Naive thymus-derived CD4-positive, alpha-beta T cell (primary cell): ENCODE data around the gene TTC27. TPM values are rescaled to one million over a fixed set of nuclear protein-coding genes. Genes with fewer than 3 reads are reported as not detected.

Experiments used
- ATAC-seq: fragments of 150-1000 bp; cut with Tn5 transposase; 2 replicates; pipeline ENCODE4 v1.10.0; 2021; ENCODE audit warnings: mild to moderate bottlenecking, moderate library complexity
- CTCF ChIA-PET: fragments of 350-600 bp; sonication (Branson Sonifier 250); formaldehyde crosslinking; loops from one replicate; lab custom pipeline; 2021; ENCODE audit warnings: antibody characterized with exemption; lab: Charles Lee
- POLR2A ChIA-PET: fragments of 350-600 bp; sonication (Branson Sonifier 250); formaldehyde crosslinking; loops from one replicate; lab custom pipeline; 2021; ENCODE audit warnings: antibody characterized with exemption, inconsistent platforms; lab: Charles Lee
- DNase-seq, 9 donors: peaks; one replicate each; pipeline versions ENCODE4 v3.0.0 to v3.0.0-alpha.2; 2020 to 2022; ENCODE audit warnings: mixed read lengths in 1 of 9
- H3K27ac ChIP-seq: one replicate; pipeline ENCODE4 v1.7.0; 2013; ENCODE audit warnings: mild to moderate bottlenecking, low read depth, low read length, moderate library complexity
- H3K27me3 ChIP-seq, 2 donors: one replicate each; pipeline ENCODE4 v1.7.0; 2013; ENCODE audit warnings: low read length in 2 of 2, mild to moderate bottlenecking in 2 of 2, moderate library complexity in 2 of 2; ENCODE audit not compliant: control insufficient read depth in 2 of 2, insufficient read depth in 2 of 2
- H3K36me3 ChIP-seq, 3 experiments: 1 replicate in 2 of 3; 2 replicates in 1 of 3; pipeline ENCODE4 v1.7.0; 2013; ENCODE audit warnings: low read length in 3 of 3, mild to moderate bottlenecking in 3 of 3, moderate library complexity in 1 of 3; ENCODE audit not compliant: insufficient read depth in 3 of 3, control insufficient read depth in 2 of 3
- H3K4me1 ChIP-seq, 2 donors: one replicate each; pipeline ENCODE4 v1.7.0; 2013; ENCODE audit warnings: low read length in 2 of 2, mild to moderate bottlenecking in 2 of 2, moderate library complexity in 1 of 2; ENCODE audit not compliant: control insufficient read depth in 2 of 2, insufficient read depth in 2 of 2
- H3K4me3 ChIP-seq: 2 replicates; pipeline ENCODE4 v1.7.0; 2013; ENCODE audit warnings: mild to moderate bottlenecking, low read length
- H3K9me3 ChIP-seq, 3 experiments: 1 replicate in 2 of 3; 2 replicates in 1 of 3; pipeline ENCODE4 v1.7.0; 2013; ENCODE audit warnings: low read length in 3 of 3; ENCODE audit not compliant: control insufficient read depth in 2 of 3
- H3K27ac Mint-ChIP-seq, 9 donors: one replicate each; pipeline ENCODE4 v1.8.0; 2020 to 2022; ENCODE audit warnings: mixed read lengths in 9 of 9, mild to moderate bottlenecking in 8 of 9, moderate library complexity in 5 of 9, inconsistent platforms in 2 of 9
- H3K27me3 Mint-ChIP-seq, 5 donors: one replicate each; pipeline ENCODE4 v1.8.0; 2021 to 2022; ENCODE audit warnings: mixed read lengths in 5 of 5, mild to moderate bottlenecking in 1 of 5
- H3K36me3 Mint-ChIP-seq, 5 donors: one replicate each; pipeline ENCODE4 v1.8.0; 2020 to 2022; ENCODE audit warnings: mixed read lengths in 5 of 5, mild to moderate bottlenecking in 3 of 5, inconsistent platforms in 1 of 5
- H3K4me1 Mint-ChIP-seq, 7 donors: one replicate each; pipeline ENCODE4 v1.8.0; 2020 to 2022; ENCODE audit warnings: mixed read lengths in 7 of 7, mild to moderate bottlenecking in 3 of 7, inconsistent platforms in 1 of 7
- H3K4me3 Mint-ChIP-seq, 10 donors: one replicate each; pipeline ENCODE4 v1.8.0; 2020 to 2022; ENCODE audit warnings: mild to moderate bottlenecking in 10 of 10, mixed read lengths in 10 of 10, moderate library complexity in 6 of 10, inconsistent platforms in 2 of 10
- H3K9me3 Mint-ChIP-seq, 11 donors: one replicate each; pipeline ENCODE4 v1.8.0; 2020 to 2022; ENCODE audit warnings: mixed read lengths in 11 of 11, mild to moderate bottlenecking in 4 of 11, inconsistent platforms in 1 of 11, moderate library complexity in 1 of 11
- intact Hi-C, 2 donors: fragments of 100-400 bp; cut with micrococcal nuclease; formaldehyde crosslinking; loops; one replicate each; pipeline ENCODE4 v1.15.1; 2023
- polyA plus RNA-seq, 2 donors: library from polyadenylated mRNA; unstranded; fragments of 300-500 nt; fragmentation: Illumina TruSeq; gene quantifications; one replicate each; pipeline ENCODE4 v1.2.3, GENCODE V29; 2021
- total RNA-seq, 6 experiments: library from RNA in 5 of 6; stranded (reverse) in 5 of 6; gene quantifications; 1 replicate in 5 of 6; 2 replicates in 1 of 6; pipeline ENCODE4 v1.2.3 and lab custom pipeline; 2021 to 2026

Gene TTC27
- total and polyA plus RNA-seq, 7 experiments from 2014 or later: 18.5 to 30.0 (median 23.9) TPM

GRCh38 chr2:32680942-32681341 lies 53.1 kb downstream of the TTC27 start:
- Mint-ChIP-seq H3K4me1 (peaks cover 0 to 13% (median 2%) of the 10 kb centered on the region in 7 donors), H3K4me3 (no peak overlapping the region), H3K27me3 (no peaks in the 10 kb centered on the region), H3K36me3 (peaks cover 7 to 62% (median 40%) of the 10 kb centered on the region in 5 donors), H3K27ac (peak overlapping the region in 2 of 9 donors; percentile 1), H3K9me3 (no peaks in the 10 kb centered on the region)
- Histone ChIP-seq H3K27me3 (no peaks in the 10 kb centered on the region), H3K4me1 (no peaks in the 10 kb centered on the region), H3K27ac (no peak overlapping the region), H3K36me3 (peaks cover 3 to 28% (median 6%) of the 10 kb centered on the region in 3 experiments), H3K9me3 (no peaks in the 10 kb centered on the region), H3K4me3 (no peak overlapping the region)
- CTCF ChIA-PET: no interaction called here
- DNase-seq: no peak
- intact Hi-C loops: no loop called here
- POLR2A ChIA-PET: interaction anchor here (0.6 kb wide), 1 partner anchor 12 kb away, joined by 3 read pairs; no protein-coding TSS in a partner anchor
- no peak for ATAC-seq

GRCh38 chr2:32683520-32684086 lies 55.8 kb downstream of the TTC27 start:
- Histone ChIP-seq H3K4me3 (no peak overlapping the region), H3K9me3 (no peaks in the 10 kb centered on the region), H3K27ac (no peak overlapping the region), H3K27me3 (no peaks in the 10 kb centered on the region), H3K36me3 (peaks cover 3 to 27% (median 6%) of the 10 kb centered on the region in 3 experiments), H3K4me1 (no peaks in the 10 kb centered on the region)
- H3K4me3 Mint-ChIP-seq: no peak overlapping the region
- intact Hi-C loops: no loop called here
- H3K27me3 Mint-ChIP-seq: no peaks in the 10 kb centered on the region
- ChIA-PET POLR2A (no interaction called here), CTCF (no interaction called here)
- DNase-seq: no peak
- peaks cover 7 to 72% (median 47%) of the 10 kb centered on the region in 5 donors for H3K36me3 Mint-ChIP-seq
- H3K4me1 Mint-ChIP-seq: peaks cover 0 to 13% (median 2%) of the 10 kb centered on the region in 7 donors
- no peak overlapping the region for H3K27ac Mint-ChIP-seq
- no peaks in the 10 kb centered on the region for H3K9me3 Mint-ChIP-seq
- no peak for ATAC-seq

- Mint-ChIP-seq H3K27me3 (no peaks in the 10 kb centered on the region), H3K36me3 (peaks cover 0 to 47% (median 25%) of the 10 kb centered on the region in 5 donors), H3K4me3 (no peak overlapping the region), H3K4me1 (peaks cover 0 to 2% (median 0%) of the 10 kb centered on the region in 7 donors), H3K27ac (no peak overlapping the region), H3K9me3 (no peaks in the 10 kb centered on the region)
- intact Hi-C loops: no loop called here
- ChIA-PET POLR2A (no interaction called here), CTCF (no interaction called here)
- H3K4me3 ChIP-seq: no peak overlapping the region
- no peaks in the 10 kb centered on the region for H3K9me3 ChIP-seq
- DNase-seq (no peak), ATAC-seq (peak; percentile 53)
- H3K27me3 ChIP-seq: no peaks in the 10 kb centered on the region
- peaks cover 0 to 5% (median 0%) of the 10 kb centered on the region in 3 experiments for H3K36me3 ChIP-seq
- no peaks in the 10 kb centered on the region for H3K4me1 ChIP-seq
- no peak overlapping the region for H3K27ac ChIP-seq
Observed at GRCh38 chr2:32688541-32688940, 60.7 kb downstream of the TTC27 start.

GRCh38 chr2:32691678-32692077 lies 63.8 kb downstream of the TTC27 start:
- Mint-ChIP-seq H3K27ac (no peak overlapping the region), H3K4me1 (peaks cover 0 to 2% (median 0%) of the 10 kb centered on the region in 7 donors), H3K27me3 (no peaks in the 10 kb centered on the region), H3K4me3 (no peak overlapping the region), H3K9me3 (no peaks in the 10 kb centered on the region), H3K36me3 (peaks cover 0 to 31% (median 13%) of the 10 kb centered on the region in 5 donors)
- ChIA-PET POLR2A (no interaction called here), CTCF (no interaction called here)
- no peak overlapping the region for H3K4me3 ChIP-seq
- H3K9me3 ChIP-seq: no peaks in the 10 kb centered on the region
- no peak for DNase-seq
- H3K27ac ChIP-seq: no peak overlapping the region
- no peaks in the 10 kb centered on the region for H3K27me3 ChIP-seq
- no peak for ATAC-seq
- intact Hi-C loops: no loop called here
- H3K4me1 ChIP-seq: no peaks in the 10 kb centered on the region
- no peaks in the 10 kb centered on the region for H3K36me3 ChIP-seq

- H3K27ac Mint-ChIP-seq: no peak overlapping the region
- H3K9me3 Mint-ChIP-seq: no peaks in the 10 kb centered on the region
- DNase-seq (no peak), ATAC-seq (no peak)
- intact Hi-C loops: no loop called here
- Histone ChIP-seq H3K27me3 (no peaks in the 10 kb centered on the region), H3K9me3 (no peaks in the 10 kb centered on the region), H3K27ac (no peak overlapping the region), H3K4me1 (no peaks in the 10 kb centered on the region), H3K4me3 (no peak overlapping the region), H3K36me3 (no peaks in the 10 kb centered on the region)
- POLR2A ChIA-PET: no interaction called here
- no peak overlapping the region for H3K4me3 Mint-ChIP-seq
- H3K36me3 Mint-ChIP-seq: peaks cover 0 to 28% (median 8%) of the 10 kb centered on the region in 5 donors
- peaks cover 0 to 2% (median 0%) of the 10 kb centered on the region in 7 donors for H3K4me1 Mint-ChIP-seq
- no peaks in the 10 kb centered on the region for H3K27me3 Mint-ChIP-seq
- CTCF ChIA-PET: no interaction called here
Observed at GRCh38 chr2:32696439-32696838, 68.6 kb downstream of the TTC27 start.

GRCh38 chr2:32697156-32697555 lies 69.3 kb downstream of the TTC27 start:
- POLR2A ChIA-PET: interaction anchor here (0.7 kb wide), 1 partner anchor 540 kb away, joined by 4 read pairs; no protein-coding TSS in a partner anchor
- Histone ChIP-seq H3K27me3 (no peaks in the 10 kb centered on the region), H3K9me3 (no peaks in the 10 kb centered on the region), H3K4me3 (no peak overlapping the region), H3K4me1 (no peaks in the 10 kb centered on the region), H3K27ac (no peak overlapping the region), H3K36me3 (no peaks in the 10 kb centered on the region)
- DNase-seq (no peak), ATAC-seq (no peak)
- CTCF ChIA-PET: no interaction called here
- intact Hi-C loops: no loop called here
- Mint-ChIP-seq H3K4me3 (no peak overlapping the region), H3K4me1 (peaks cover 0 to 9% (median 0%) of the 10 kb centered on the region in 7 donors), H3K27me3 (no peaks in the 10 kb centered on the region), H3K9me3 (no peaks in the 10 kb centered on the region), H3K36me3 (peaks cover 0 to 31% (median 9%) of the 10 kb centered on the region in 5 donors), H3K27ac (no peak overlapping the region)

GRCh38 chr2:32699151-32699550 lies 71.3 kb downstream of the TTC27 start:
- Histone ChIP-seq H3K27me3 (no peaks in the 10 kb centered on the region), H3K36me3 (peaks cover 0 to 14% (median 4%) of the 10 kb centered on the region in 3 experiments), H3K4me3 (no peak overlapping the region), H3K9me3 (no peaks in the 10 kb centered on the region), H3K27ac (no peak overlapping the region), H3K4me1 (no peaks in the 10 kb centered on the region)
- Mint-ChIP-seq H3K4me3 (no peak overlapping the region), H3K27ac (no peak overlapping the region), H3K36me3 (peaks cover 3 to 44% (median 21%) of the 10 kb centered on the region in 5 donors), H3K9me3 (no peaks in the 10 kb centered on the region), H3K27me3 (no peaks in the 10 kb centered on the region), H3K4me1 (peaks cover 0 to 12% (median 0%) of the 10 kb centered on the region in 7 donors)
- ATAC-seq (no peak), DNase-seq (no peak)
- intact Hi-C loops: no loop called here
- ChIA-PET POLR2A (no interaction called here), CTCF (no interaction called here)
